Thyroid gland (tissue), 4 donors: ENCODE results near the gene CAST. TPM values are rescaled to one million over a fixed set of nuclear protein-coding genes. Genes with fewer than 3 reads are reported as not detected.

Experiments used
- DNase-seq, 2 donors: peaks; one replicate each; pipeline ENCODE4 v3.0.0-alpha.2; 2019
- H3K27ac ChIP-seq, 3 donors: fragments of 200-600 bp; sonication (generic); 1 replicate in 2 of 3; 2 replicates in 1 of 3; pipeline ENCODE4 v1.5.1; 2016 to 2019; ENCODE audit warnings: mild to moderate bottlenecking in 1 of 3, moderate library complexity in 1 of 3
- H3K27me3 ChIP-seq: fragments of 200-600 bp; sonication (generic); one replicate; pipeline ENCODE4 v1.5.1; 2019
- H3K36me3 ChIP-seq, 2 donors: fragments of 200-600 bp; sonication (generic); one replicate each; pipeline ENCODE4 v1.5.1; 2016 to 2019
- H3K4me1 ChIP-seq, 2 donors: fragments of 200-600 bp; sonication (generic); one replicate each; pipeline ENCODE4 v1.5.1; 2017 to 2019
- H3K4me3 ChIP-seq, 3 donors: fragments of 200-600 bp; sonication (generic); replicated peaks in 1 of 3; 1 replicate in 2 of 3; 2 replicates in 1 of 3; pipeline ENCODE4 v1.5.1; 2016; ENCODE audit warnings: mild to moderate bottlenecking in 1 of 3
- H3K9me3 ChIP-seq: fragments of 200-600 bp; sonication (generic); one replicate; pipeline ENCODE4 v1.5.1; 2017
- CTCF ChIP-seq, 6 experiments: fragments of 200-600 bp in 3 of 6; fragments of 450-650 bp in 3 of 6; sonication (generic) in 3 of 6; IDR thresholded peaks; one replicate each; pipeline ENCODE4 v1.5.1; 2016 to 2019; ENCODE audit warnings: antibody characterized with exemption in 6 of 6, mild to moderate bottlenecking in 2 of 6, inconsistent platforms in 1 of 6, moderate library complexity in 1 of 6
- POLR2A ChIP-seq, 2 donors: fragments of 450-650 bp; IDR thresholded peaks; one replicate each; pipeline ENCODE4 v1.6.1; 2017; ENCODE audit warnings: antibody characterized with exemption in 2 of 2, mild to moderate bottlenecking in 2 of 2, moderate library complexity in 1 of 2
- WGBS, 2 donors: methylation state at CpG; one replicate each; pipeline ENCODE4 v1.1.5; 2017; 5-methylcytosine and 5-hydroxymethylcytosine counted together
- intact Hi-C: fragments of 100-400 bp; cut with DNase I; formaldehyde crosslinking; loops from one replicate; pipeline ENCODE4 v1.15.1; 2023
- total RNA-seq, 4 donors: library from RNA; depleted of rRNA; stranded (reverse); fragments of >200 nt; gene quantifications; one replicate each; pipeline ENCODE4 v1.2.3, GENCODE V29; 2016

CAST gene
- total RNA-seq, 4 donors from 2014 or later, result 177 to 278 (median 236) TPM

GRCh38 chr5:96776621-96777020 is 114.4 kb downstream of the CAST start:
- Histone ChIP-seq H3K27me3 (no peaks in the 10 kb centered on the region), H3K27ac (no peak overlapping the region)
- intact Hi-C loops, result no loop called here

GRCh38 chr5:96778409-96778808 is 116.2 kb downstream of the CAST start:
- TF ChIP-seq POLR2A (IDR thresholded peaks at IDR 0.05), result no peak
- TF ChIP-seq CTCF (IDR thresholded peaks at IDR 0.05), result no peak
- intact Hi-C loops, result no loop called here
- Histone ChIP-seq H3K4me3 (no peak overlapping the region), H3K27ac (no peak overlapping the region), H3K4me1 (no peaks in the 10 kb centered on the region), H3K36me3 (peaks cover 16 to 22% of the 10 kb centered on the region in 2 donors), H3K27me3 (no peaks in the 10 kb centered on the region), H3K9me3 (no peaks in the 10 kb centered on the region)
- DNase-seq, result no peak
- 83 to 94% methylated on average over 1 of the region's 1 CpG for WGBS, 2 donors

More at GRCh38 chr5:96776621-96777020, 114.4 kb downstream of the CAST start:
- Histone ChIP-seq H3K4me3 (no peak overlapping the region), H3K4me1 (no peaks in the 10 kb centered on the region), H3K36me3 (peaks cover 26 to 34% of the 10 kb centered on the region in 2 donors), H3K9me3 (no peaks in the 10 kb centered on the region)
- WGBS, 2 donors, result 78 to 83% methylated on average over 2 of the region's 2 CpGs
- TF ChIP-seq CTCF (IDR thresholded peaks at IDR 0.05) (no peak), POLR2A (IDR thresholded peaks at IDR 0.05) (no peak)
- no peak for DNase-seq

- Histone ChIP-seq H3K9me3 (no peaks in the 10 kb centered on the region), H3K27ac (no peak overlapping the region), H3K4me1 (no peaks in the 10 kb centered on the region), H3K27me3 (no peaks in the 10 kb centered on the region), H3K4me3 (no peak overlapping the region), H3K36me3 (peaks cover 13 to 14% of the 10 kb centered on the region in 2 donors)
- no peak for DNase-seq
- no peak for TF ChIP-seq CTCF (IDR thresholded peaks at IDR 0.05)
- TF ChIP-seq POLR2A (IDR thresholded peaks at IDR 0.05), result no peak
- intact Hi-C loops, result no loop called here
Measured at GRCh38 chr5:96780626-96781025, 118.5 kb downstream of the CAST start.

GRCh38 chr5:96781031-96781971 is 119.1 kb downstream of the CAST start:
- Histone ChIP-seq H3K9me3 (no peaks in the 10 kb centered on the region), H3K4me3 (no peak overlapping the region), H3K4me1 (no peaks in the 10 kb centered on the region), H3K27ac (no peak overlapping the region), H3K27me3 (no peaks in the 10 kb centered on the region), H3K36me3 (peaks cover 9 to 10% of the 10 kb centered on the region in 2 donors)
- intact Hi-C loops, result no loop called here
- no peak for TF ChIP-seq CTCF (IDR thresholded peaks at IDR 0.05)
- no peak for TF ChIP-seq POLR2A (IDR thresholded peaks at IDR 0.05)
- 86 to 92% methylated on average over 4 of the region's 4 CpGs for WGBS, 2 donors
- DNase-seq, result no peak

- H3K4me3 ChIP-seq, result no peak overlapping the region
- peaks cover under 1 to 3% of the 10 kb centered on the region in 2 donors for H3K36me3 ChIP-seq
- WGBS, 2 donors, result 73 to 77% methylated on average over 2 of the region's 2 CpGs
- no peaks in the 10 kb centered on the region for H3K9me3 ChIP-seq
- no peak for DNase-seq
- no peaks in the 10 kb centered on the region for H3K4me1 ChIP-seq
- H3K27ac ChIP-seq, result no peak overlapping the region
- TF ChIP-seq CTCF (IDR thresholded peaks at IDR 0.05) (no peak), POLR2A (IDR thresholded peaks at IDR 0.05) (no peak)
- intact Hi-C loops, result no loop called here
- no peaks in the 10 kb centered on the region for H3K27me3 ChIP-seq
Measured at GRCh38 chr5:96783326-96783725, 121.2 kb downstream of the CAST start.
